A673 (cell line): Measurements from ENCODE around the gene CYP4F8. TPM values are rescaled to one million over a fixed set of nuclear protein-coding genes. Genes with fewer than 3 reads are reported as not detected.

Source experiments
- total RNA-seq: library from RNA; stranded (reverse); gene quantifications from 2 replicates; pipeline ENCODE4 v1.2.3, GENCODE V29; 2021

Gene CYP4F8
- total RNA-seq, 1 experiment from 2014 or later = not detected

Other genes with a start within 250 kb of the CYP4F8 start
- gene AKAP8, start 235.4 kb upstream of the CYP4F8 start, total RNA-seq = 46.8 and 48.4 TPM in 2 replicates
- gene AKAP8L, start 196.2 kb upstream of the CYP4F8 start, total RNA-seq = 132 and 147 TPM in 2 replicates
- 72.3 and 73.7 TPM in 2 replicates for gene WIZ, start 165.3 kb upstream of the CYP4F8 start, total RNA-seq
- gene RASAL3, start 150.7 kb upstream of the CYP4F8 start, total RNA-seq = 1.1 TPM in 2 replicates
- gene PGLYRP2, start 135.7 kb upstream of the CYP4F8 start, total RNA-seq = 3.5 and 4.7 TPM in 2 replicates
- 78.3 and 79.7 TPM in 2 replicates for gene CYP4F22, start 106.7 kb upstream of the CYP4F8 start, total RNA-seq
- not detected in 2 replicates for gene CYP4F3, start 25.7 kb downstream of the CYP4F8 start, total RNA-seq
- gene CYP4F12, start 57.9 kb downstream of the CYP4F8 start, total RNA-seq = not detected in 2 replicates
- gene OR10H2, start 112.8 kb downstream of the CYP4F8 start, total RNA-seq = not detected in 2 replicates
- not detected in 2 replicates for gene OR10H3, start 122.8 kb downstream of the CYP4F8 start, total RNA-seq
- not detected in 2 replicates for gene OR10H5, start 172.4 kb downstream of the CYP4F8 start, total RNA-seq
- not detected in 2 replicates for gene OR10H1, start 200.4 kb downstream of the CYP4F8 start, total RNA-seq